ENCODE data around the gene BTLA.
"Not testable (repeated sequence)": the region's sequence is repeated elsewhere in the genome, so short reads cannot be mapped to it uniquely, and the experiment has no call there.

The BTLA gene

DNA sequence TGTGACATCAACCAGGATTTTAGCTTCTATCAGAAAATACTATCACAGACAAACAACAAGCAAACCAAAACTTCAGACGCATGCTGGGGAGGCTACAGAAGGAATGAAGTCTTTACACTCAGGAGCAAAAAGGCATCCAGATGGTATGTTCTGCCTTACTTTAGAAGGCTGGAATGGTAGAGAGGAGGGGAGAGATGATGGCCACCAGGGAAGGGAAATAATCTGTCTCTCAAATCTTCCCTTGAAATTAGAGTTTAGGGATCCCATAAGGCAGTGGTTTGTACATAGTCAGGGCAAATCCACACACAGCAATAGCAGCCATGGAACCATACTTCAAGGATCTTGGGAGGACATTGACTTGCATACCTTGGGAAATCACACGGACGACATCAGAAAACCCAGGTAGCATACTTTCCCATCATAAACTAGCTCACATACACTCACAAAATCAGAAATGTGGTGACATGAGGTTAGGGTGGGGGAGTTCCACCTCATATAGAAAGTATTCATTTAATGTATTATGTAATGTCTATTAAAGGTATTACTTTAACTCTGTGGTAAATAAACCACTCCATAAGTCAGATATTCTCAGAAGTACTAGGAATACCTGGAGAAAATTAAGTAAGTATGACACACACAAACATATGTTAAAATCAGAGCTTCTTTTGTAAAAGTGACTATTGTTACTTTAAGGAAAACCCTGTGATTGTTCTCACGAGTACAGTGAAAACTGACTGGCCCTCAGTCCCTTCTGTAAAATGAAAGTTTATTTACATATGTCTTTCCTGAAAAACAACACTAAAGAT lies 9.4 kb downstream of the BTLA start:
- DNase-seq (ENCODE audit: low read depth), result no peak

DNA sequence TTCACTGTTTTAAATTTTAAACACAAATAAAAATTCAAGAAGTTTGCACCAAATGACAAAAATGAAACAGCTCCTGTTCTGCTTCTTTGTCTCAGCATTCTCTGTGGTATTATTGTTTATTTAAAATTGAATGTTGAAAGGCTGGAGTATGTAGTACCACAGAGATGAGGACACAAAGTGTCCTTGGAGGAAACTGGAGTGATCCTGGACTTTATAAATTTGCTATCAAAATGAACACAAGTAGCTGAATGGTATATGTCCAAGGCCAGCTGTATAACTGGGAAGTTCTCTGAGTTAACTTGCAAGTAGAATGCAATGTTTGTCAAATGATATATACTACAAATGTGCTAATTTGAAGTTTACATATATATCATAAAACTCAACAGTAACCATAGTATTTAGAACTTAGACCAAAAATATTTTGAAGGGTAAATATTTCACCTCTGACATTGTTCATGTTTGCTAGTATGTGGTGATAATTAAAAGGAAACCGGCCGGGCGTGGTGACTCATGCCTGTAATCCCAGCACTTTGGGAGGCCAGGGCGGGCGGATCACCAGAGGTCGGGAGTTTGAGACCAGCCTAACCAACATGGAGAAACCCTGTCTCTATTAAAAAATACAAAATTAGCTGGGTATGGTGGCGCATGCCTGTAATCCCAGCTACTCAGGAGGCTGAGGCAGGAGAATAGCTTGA lies 12.3 kb downstream of the BTLA start:
- DNase-seq (ENCODE audit: low read depth), result no peak

DNA sequence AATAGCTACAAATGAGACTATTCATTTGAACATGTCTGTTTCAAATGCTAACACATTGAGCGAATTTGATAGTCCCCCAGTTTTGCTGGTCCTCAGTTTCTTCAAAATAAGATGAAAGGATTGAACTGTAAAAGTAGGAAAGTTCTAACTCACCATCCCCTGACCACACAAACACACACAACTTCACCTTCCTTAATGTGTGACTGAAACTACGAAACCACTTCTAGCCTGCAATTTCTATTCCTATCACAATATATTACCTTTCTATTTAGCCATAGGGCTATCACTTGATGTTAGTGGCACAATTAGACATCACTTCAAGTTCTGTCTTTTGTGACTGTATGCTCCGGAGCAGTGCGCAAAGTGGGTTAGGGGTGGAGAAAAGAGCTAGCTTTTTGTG lies 14.9 kb downstream of the BTLA start:
- DNase-seq (ENCODE audit: low read depth), result no peak

DNA sequence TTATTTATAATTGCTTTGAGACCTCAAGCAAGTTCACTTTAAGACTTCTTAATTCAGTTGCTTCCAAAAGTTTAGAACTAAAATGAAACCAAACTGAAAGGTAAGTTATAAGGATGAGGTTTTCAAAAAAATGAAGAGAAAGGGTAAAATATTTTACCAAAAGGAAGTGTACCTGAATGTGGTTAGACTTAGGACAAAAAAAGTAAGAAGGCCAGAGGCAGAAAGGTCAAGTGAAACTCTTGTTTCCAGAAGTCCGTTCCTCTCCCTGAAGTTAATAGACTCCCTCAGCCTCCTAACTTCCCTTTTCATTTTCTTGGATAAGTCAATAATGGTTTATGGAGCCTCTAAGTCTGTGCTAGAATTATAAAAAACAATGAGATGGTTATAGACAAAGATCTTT lies 16.6 kb downstream of the BTLA start:
- DNase-seq (ENCODE audit: low read depth), result no peak

GRCh38 chr3:112481302-112481721 lies 18.0 kb downstream of the BTLA start:
- no peak for DNase-seq (ENCODE audit: low read depth)

DNA sequence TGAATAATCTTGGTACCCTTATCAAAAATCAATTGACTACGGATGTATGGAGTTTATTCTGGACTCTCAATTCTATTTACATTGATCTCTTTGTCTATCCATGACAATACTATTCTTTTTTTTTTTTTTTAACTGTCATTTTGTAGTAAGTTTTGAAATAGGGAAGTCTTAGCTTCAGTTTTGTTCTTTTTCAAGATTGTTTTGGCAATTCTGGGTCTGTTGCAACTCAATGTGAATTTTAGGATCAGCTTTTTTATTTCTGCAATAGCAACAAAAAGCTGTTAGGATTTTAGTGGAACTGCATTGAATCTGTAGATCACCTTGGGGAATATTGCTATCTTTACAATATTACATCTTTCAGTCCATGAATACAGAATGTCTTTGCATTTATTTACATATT lies 21.4 kb downstream of the BTLA start:
- no peak for DNase-seq (ENCODE audit: low read depth)

DNA sequence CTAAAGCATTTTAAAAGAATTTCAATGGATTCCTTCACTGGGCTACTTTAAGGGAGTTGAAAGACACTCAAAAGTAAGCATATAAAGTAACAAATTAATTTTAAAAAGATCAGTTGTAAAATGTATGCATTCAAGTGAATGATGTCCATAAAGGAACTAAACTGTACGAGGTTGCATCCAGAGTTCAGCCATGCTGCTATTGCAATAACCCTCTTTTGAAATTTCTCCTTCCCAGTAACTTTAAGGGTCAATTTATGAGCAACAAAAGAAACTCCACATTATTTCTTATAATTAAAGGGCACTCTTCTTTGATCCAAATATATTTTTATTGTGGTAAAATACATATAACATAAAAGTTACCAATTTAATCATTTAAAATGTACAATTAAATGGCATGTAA lies 22.9 kb downstream of the BTLA start:
- DNase-seq (ENCODE audit: low read depth), result no peak

DNA sequence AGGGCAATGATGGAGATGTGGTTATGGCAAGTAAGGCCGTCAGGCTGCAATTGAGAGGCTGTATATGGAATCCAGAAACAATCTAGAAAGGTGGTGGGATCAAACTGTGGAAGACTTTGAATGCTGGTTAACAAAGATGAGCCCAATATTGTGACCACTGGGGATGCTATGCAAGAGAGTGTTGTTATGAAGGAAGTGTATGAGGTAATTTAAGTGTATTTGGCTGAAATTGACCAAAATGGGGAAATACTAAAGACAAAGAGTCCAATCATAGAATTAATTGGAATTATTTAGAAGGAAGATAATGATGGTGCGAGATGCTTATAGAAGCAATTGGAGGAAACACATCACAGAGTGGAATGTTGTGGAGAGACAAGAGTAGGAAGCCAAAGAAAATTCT lies 24.5 kb downstream of the BTLA start:
- no peak for DNase-seq (ENCODE audit: low read depth)

- no peak for DNase-seq (ENCODE audit: low read depth)
Measured at GRCh38 chr3:112472691-112473090, 26.6 kb downstream of the BTLA start.

DNA sequence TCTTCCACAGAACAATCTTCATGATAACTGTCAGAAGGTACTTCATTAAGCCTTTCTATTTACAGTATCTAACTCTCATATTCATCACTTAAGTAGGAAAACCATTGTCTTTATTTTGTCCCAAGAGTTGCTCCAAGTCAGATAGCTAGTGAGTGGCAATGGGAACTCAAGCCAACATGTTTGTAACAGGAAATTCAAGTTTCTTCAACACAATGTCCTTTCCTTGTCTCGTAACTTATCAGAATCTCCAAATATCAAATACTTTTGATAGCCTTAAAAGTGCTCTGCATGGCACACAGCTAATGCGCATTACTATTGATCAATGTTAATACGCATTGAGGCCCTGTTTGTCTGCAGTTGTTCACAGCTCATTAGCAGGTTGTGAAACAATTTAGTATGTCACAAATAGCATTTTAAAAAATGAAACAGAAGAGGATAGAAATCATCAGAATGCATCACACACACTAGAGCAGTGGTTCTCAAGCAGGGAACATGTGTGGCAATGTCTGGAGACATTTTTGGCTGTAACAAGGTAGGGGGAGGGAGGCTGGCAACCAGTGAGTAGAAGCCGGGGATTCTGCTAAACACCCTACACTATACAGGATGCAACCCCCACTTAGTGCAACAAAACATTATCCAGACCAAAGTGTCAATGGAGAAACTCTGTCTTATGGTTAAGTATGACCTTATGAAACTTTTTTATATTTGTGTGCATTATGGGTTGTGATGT lies 27.5 kb downstream of the BTLA start:
- DNase-seq (ENCODE audit: low read depth), result no peak

DNA sequence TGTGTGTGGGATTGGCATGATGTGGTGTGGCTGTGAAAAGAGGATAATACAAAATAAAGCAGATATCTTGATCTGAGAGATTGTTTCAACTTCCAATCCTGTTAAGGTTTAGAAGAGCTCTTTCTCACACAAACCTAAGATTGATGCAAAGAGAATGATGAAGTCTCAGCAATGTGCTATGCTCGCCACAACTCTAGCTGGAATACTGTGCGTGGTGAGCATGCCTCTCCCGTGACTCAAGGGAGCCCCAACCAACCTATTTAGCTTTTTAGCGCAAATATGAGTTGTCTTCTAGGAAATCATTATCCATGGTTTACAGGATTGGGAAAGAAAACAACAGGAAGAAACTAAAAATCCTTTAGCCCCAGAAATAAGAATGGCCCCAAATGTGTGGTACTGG lies 28.5 kb downstream of the BTLA start:
- no peak for DNase-seq (ENCODE audit: low read depth)

- DNase-seq (ENCODE audit: low read depth), result no peak
Measured at GRCh38 chr3:112469671-112470070, 29.6 kb downstream of the BTLA start.

- DNase-seq (ENCODE audit: low read depth), result no peak
Measured at GRCh38 chr3:112467539-112467938, 31.7 kb downstream of the BTLA start.

GRCh38 chr3:112466020-112466419 lies 33.3 kb downstream of the BTLA start:
- no peak for DNase-seq (ENCODE audit: low read depth)

- DNase-seq (ENCODE audit: low read depth), result no peak
Measured at GRCh38 chr3:112464264-112464663, 35.0 kb downstream of the BTLA start.

GRCh38 chr3:112463250-112463649 lies 36.0 kb downstream of the BTLA start:
- no peak for DNase-seq (ENCODE audit: low read depth)

GRCh38 chr3:112461787-112462186 lies 37.5 kb downstream of the BTLA start:
- not testable (repeated sequence) for DNase-seq (ENCODE audit: low read depth)

DNA sequence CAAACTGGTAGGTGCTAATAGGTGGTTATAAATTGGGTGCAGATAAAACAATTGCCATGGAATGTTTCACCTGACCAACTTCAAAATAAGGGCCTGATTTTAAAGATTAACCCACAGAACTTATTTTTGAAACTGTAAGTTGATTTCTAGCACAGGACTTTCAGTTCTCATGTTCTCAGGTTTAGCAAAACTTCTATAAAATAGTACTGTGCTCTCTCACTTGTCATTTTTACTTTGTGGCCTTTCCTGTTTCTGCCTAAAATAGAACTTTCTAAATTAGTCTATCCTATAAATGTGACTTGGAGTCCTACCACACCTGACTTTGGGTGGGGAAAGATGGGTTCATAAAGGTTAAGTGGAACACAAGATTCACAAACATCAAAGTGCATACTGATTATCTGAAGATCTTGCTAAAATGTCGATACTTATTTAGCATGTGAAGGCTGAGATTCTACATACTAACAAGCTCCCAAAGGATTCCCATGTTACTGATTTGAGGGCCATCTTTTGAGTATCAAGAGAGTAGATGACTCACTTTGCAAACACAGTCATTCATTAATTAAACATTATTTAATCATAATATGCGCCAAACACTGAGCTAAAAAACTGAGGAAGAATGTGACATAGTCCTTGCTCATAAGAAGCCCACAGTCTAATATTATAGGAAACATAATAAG lies 38.6 kb downstream of the BTLA start:
- no peak for DNase-seq (ENCODE audit: low read depth)

DNA sequence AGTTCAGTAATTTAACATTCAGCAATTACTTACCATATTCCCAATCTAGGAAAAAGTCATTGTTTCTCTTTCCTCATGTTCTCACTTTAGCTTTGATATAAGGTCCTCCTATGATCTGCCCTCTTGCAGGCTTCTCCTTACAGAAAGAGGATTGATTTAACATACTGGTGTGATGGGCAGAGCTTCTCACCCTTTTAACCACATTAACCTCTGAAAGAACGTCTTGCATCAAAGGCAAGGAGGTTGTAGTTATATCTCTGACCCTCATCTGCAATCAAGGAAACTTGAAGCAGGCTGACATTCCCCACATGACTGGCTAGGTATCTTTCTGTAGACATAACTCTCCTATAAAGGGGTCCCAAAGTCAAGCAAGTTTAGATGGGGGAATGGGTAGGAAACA lies 39.5 kb downstream of the BTLA start:
- no peak for DNase-seq (ENCODE audit: low read depth)

DNA sequence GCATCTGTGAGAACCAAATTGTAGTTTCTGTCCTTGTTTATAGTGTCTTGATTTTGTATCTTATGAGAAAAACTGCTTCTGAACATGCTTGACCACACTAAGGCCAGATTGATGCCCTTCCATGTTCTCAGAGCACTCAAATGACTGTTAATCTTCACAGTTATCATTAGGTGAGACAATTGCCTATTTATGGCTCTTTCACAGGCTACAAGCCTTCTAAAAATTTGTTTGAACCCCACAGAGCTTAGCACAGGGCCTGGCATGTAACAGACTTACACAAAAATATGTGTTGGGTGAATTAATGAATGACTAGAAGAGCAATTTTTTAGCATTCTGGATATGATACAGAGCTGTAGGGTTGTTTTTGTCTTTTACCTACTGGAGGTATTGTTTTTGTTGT lies 43.1 kb downstream of the BTLA start:
- no peak for DNase-seq (ENCODE audit: low read depth)

- DNase-seq (ENCODE audit: low read depth), result no peak
Measured at GRCh38 chr3:112448939-112449338, 50.3 kb downstream of the BTLA start.

- no peak for DNase-seq (ENCODE audit: low read depth)
Measured at GRCh38 chr3:112446343-112446742, 52.9 kb downstream of the BTLA start.
